NCI-H1694 treated with DMSO at 0.1 percent for 48 hours (cell line): ENCODE data around the gene BPIFB2.
"Not testable (repeated sequence)": the region's sequence is repeated elsewhere in the genome, so short reads cannot be mapped to it uniquely, and the experiment has no call there.

Experiments used
- DNase-seq: peaks from one replicate; lab custom pipeline; 2025; lab: John Stamatoyannopoulos, UW

BPIFB2 gene, protein sequence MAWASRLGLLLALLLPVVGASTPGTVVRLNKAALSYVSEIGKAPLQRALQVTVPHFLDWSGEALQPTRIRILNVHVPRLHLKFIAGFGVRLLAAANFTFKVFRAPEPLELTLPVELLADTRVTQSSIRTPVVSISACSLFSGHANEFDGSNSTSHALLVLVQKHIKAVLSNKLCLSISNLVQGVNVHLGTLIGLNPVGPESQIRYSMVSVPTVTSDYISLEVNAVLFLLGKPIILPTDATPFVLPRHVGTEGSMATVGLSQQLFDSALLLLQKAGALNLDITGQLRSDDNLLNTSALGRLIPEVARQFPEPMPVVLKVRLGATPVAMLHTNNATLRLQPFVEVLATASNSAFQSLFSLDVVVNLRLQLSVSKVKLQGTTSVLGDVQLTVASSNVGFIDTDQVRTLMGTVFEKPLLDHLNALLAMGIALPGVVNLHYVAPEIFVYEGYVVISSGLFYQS

DNA sequence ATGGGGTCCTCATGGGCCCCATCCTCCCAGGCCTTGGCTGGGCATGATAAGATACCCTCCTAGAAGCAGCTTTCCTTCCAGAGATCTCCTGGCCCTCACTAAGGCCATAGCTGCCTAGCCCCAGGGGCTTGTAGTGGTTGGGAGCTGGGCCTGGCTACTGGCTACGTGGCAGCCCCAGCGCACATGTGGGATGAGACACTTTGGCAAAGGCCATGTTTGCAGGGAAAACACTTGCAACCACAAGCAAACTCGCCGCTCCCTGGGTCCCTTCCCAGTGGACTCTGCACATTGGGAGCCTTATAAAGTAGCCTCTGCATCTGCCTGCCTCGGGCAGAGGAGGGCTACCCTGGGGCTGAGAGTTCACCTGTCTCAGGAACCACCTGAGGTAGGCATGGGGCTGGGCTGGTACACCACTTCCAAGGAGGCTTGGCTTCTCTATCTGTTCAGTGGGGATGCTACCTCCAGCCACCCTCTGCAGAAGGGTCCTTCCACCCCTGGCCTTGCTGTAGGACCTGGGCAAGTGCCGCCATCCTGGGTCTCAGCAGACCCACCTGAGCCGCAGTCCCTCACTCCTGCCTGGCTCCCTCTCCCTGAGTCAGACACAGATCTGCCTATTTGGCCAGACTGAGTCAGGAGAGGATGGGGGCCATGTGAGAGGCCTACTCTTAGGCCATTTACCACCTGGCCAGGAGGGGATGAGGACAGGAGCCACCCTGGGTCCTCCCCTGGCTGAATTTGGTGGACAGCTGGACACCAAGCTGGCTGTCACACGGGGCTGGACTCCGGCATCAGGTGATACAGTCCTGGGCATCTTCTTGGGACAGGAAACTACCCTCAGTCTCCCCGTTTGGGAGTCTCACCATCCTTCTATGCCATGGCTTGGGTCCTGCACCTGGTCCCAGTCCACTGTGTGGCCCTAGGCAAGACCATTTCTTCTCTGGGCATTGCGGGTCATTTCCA lies at the start of gene BPIFB2:
Gene BPIFB2, plus strand, starts transcription at position 329 of the 960 bp plus-strand sequence. CDS start 871 bp downstream, outside the sequence.
- DNase-seq, result no peak

GRCh38 chr20:32958574-32958973 lies 48.9 kb upstream of the BPIFB2 start:
- DNase-seq, result no peak

DNA sequence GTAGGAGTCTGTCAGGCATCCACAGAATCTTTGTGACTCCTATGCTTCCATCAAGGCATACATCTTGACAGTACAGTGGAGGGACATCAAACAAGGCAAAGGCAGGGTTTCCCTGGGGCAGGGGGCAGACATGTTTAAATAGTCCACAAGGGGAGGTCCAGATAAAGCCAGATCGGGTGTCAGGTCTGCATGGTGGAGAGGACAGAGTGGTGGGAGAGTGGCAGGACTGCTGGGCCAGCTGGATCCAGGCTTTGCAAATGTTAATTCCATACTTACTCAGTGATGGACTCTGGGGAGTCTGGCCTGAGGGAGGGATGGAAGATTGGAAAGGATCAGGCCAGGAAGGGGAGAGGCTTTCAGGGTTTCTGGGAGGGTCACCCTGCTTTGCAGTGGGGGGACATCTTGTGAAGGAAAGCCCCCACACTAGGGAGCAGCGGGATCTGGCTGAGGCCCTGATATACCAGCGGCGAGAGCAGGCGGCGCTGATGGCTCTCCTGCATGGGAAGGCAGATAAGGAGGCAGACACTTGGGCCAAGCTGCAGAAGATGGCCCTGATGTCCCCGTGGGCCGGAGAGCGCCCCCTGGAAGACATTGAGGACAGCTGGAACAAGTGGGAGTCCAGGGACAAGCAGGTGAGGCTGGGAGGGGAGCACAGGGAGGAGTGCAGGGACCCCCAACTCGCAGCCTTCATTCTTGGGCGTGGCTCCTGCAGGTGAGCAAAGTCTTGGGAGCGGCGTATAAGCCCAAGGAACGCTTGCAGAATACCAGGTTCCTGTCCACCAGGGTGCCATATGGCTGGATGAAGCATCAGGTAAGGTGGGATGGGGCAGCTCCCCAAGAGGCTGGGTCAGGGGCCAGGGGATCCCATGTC lies 47.9 kb upstream of the BPIFB2 start:
- DNase-seq, result no peak

DNA sequence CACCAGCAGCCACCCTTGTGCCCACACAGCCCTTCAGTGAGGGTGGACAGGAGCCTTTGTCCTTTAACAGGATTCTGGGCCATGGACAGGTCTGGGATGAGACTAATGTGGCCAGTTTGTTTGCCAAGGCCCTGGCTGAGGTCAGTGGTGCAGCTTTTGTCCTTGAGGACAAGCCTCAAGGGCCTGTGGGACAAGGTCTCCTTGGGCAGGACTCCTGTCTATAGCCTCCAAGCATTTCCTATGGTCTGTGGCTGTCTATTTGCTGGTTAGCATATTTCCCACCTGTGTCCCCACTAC lies 47.3 kb upstream of the BPIFB2 start:
- no peak for DNase-seq

- no peak for DNase-seq
Measured at GRCh38 chr20:32960849-32961731, 46.4 kb upstream of the BPIFB2 start.

DNA sequence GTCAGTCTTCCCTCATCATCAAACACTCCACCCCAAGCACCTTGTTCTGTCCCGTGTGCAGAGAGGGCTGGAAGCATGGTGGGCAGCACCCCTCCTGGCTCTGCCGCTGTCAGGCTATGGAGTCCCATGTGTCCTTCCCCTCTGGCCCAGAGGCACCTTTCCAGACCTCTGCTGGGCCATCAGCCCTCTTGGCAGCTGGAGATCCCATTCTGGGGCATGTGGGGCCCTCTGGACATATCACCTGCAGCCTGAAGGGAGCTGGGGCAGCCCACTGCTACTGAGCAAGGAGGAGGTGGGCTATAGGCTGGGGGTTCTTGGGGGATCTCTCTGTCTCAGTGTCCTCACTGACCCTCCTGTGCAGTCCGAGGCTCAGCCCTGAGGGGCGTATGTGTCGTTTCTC lies 45.5 kb upstream of the BPIFB2 start:
- DNase-seq, result no peak

GRCh38 chr20:32962646-32963045 lies 44.9 kb upstream of the BPIFB2 start:
- not testable (repeated sequence) for DNase-seq

DNA sequence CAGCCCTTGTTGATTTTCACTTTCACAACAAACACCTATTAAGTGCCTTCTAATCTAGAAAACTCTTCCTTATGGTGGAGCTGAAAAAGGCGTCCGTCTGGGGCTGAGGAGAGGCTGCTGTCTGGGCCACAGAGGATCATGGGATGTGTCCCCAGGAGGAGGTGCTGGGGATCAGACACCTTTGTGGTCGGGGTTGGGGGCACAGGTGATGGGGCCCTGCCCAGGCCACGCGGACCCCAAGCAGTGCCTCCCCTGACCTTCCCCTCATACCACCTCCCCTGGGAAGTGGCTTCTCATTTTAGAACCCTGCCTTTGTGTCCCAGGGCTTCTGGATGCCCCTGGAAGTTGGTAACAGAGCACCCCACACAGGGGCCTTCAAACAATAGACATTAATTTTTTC lies 44.3 kb upstream of the BPIFB2 start:
- DNase-seq, result no peak

- no peak for DNase-seq
Measured at GRCh38 chr20:32964575-32964974, 42.9 kb upstream of the BPIFB2 start.

GRCh38 chr20:32965115-32965514 lies 42.4 kb upstream of the BPIFB2 start:
- DNase-seq, result no peak

- no peak for DNase-seq
Measured at GRCh38 chr20:32965581-32966373, 41.7 kb upstream of the BPIFB2 start.

DNA sequence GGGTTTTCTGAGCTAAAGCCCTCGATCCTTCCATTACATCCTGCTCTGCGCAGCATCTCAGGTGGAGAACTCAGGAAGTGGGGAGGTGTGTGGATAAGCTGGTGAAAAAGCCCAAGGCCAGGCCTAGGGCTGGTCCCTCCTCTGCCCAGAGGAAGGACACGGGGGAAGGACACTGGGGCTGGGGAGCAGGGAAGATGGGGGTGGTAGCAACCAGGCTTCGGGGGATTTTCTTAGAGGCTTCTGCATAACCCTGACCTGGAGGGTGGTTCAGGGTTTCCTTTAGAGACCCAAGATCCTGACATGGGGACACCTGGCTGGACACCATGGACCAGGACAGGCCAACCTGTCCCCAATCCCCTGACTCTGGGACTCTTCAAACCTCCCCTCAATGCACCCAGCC lies 41.1 kb upstream of the BPIFB2 start:
- DNase-seq, result no peak

DNA sequence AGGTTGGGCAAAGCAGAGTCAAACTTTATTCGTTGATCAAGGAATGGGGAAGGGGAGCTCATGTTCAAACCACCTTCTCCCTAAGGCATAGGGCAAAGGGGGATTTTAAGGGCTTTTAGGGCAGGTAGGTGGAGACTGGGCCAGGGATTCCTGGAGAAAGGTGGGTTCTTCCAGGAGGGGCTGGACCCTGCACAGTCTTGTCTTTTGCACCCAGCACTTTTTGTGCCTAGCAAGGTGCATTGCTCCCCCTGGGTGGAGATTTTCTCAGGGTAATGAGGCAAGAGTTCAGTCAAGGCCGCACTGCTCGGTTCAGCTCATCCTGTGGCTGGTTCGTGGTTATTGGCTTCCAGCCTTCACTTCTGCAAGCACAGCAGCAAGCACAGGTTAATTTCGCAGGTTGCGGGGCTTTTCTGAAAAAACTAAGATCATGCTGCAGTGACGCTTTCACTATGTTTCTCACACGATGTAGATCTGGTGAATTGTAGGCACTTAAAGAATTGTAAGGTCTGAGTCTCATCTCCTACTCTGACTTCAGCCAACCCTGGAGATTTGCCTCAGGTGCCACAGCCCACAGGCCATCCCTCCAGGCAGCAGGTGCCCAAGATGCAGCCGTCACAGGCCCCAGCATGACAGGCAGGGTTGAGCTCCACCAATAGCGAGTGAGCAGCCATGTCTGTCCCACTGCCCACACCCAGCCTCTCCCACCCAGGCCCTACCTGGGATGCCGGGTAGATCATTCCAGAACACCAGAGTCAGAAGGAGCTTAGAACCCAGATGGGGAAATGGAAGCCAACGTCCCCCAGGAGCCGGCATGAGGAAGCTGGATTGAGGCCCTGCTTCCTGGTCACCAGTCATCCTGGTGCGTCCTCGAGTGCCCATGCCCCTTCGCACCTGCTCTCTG lies 40.4 kb upstream of the BPIFB2 start:
- no peak for DNase-seq

- no peak for DNase-seq
Measured at GRCh38 chr20:32967961-32968457, 39.5 kb upstream of the BPIFB2 start.

- DNase-seq, result no peak
Measured at GRCh38 chr20:32968478-32969241, 38.8 kb upstream of the BPIFB2 start.

DNA sequence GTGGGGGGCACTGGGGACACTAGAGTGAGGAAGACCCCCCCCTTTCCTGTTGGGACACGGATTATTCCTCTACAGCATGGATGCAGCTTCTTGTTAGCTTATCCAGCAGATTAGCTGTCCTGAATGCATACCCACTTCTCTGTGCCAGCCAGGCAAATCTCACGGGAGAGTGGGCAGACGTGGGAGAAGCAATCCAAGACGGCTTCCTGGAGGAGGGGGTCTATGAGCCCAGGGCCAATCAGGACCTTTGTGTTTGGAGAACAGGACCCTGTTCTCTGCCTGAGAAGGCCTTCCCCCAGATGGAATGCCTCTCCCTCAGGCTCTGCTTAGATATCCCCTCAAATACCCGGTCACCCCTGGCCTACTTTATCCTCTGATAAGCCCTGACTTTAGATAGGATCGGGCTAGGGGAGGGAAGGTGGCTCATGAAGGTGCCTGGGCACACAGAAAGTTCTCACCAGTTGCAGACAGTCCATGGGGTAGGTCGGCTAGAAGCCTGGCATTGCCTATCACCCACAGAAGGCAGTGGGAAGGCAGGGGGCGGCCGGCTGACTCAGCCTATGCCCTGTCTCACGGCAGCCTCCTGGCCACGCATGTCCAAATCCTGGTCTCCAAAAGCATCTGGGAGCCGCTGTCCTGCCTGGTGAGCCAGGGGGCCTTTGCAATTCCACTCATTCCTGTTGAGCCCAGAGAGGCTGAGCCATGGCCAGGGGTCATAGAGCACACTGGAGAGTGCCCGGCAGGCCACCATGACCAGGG lies 38.0 kb upstream of the BPIFB2 start:
- DNase-seq, result no peak
